Hindlimb muscle (tissue), 1 donor: ENCODE results near the gene CMIP. TPM values are rescaled to one million over a fixed set of nuclear protein-coding genes. Genes with fewer than 3 reads are reported as not detected.
"Not testable (repeated sequence)": the region's sequence is repeated elsewhere in the genome, so short reads cannot be mapped to it uniquely, and the experiment has no call there.

Source experiments
- DNase-seq: peaks from one replicate; pipeline ENCODE4 v3.0.0-alpha.2; 2013
- polyA plus RNA-seq: library from polyadenylated mRNA; unstranded; fragments of 120-200 nt; gene quantifications from one replicate; pipeline ENCODE4 v1.2.1, GENCODE V29; 2013; ENCODE audit not compliant: insufficient read length

The CMIP gene
- polyA plus RNA-seq = 18.0 TPM

DNA sequence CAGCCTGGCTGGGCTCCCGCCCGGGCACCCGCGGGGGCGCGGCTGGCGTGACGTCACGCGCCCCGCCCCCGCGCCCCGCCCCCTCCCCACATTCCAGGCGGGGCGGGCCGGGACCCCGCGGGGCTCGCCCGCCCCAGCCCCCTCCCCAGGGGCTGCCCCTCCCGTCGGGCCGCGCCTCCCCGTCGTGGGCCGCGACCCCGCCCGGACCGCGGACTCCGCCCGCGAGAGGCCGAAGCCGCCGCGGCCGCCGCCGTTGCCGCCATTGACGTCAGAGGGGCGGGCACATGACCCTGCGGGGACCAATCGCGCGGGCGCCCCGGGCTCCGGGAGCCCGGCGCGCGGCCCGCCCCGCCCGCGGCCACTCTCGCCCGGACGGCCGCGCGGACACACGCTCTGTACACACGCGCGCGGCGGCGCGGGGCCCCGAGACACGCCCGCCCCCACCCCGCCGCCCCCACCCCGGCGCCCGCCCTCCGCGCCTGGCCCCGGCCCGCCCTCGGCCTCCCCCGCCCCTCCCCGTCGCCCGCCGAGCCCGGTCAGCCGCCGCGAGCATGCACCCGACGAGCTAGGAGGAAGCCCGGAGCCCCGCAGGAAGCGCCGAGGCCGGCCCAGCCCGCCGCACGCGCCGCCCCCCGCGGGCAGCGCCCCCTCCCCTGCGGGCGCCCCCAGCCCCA, at the start of gene CMIP:
TSS of gene CMIP (plus strand) at position 361 of the 674 bp plus-strand sequence.
- DNase-seq = peak; percentile 89

DNA sequence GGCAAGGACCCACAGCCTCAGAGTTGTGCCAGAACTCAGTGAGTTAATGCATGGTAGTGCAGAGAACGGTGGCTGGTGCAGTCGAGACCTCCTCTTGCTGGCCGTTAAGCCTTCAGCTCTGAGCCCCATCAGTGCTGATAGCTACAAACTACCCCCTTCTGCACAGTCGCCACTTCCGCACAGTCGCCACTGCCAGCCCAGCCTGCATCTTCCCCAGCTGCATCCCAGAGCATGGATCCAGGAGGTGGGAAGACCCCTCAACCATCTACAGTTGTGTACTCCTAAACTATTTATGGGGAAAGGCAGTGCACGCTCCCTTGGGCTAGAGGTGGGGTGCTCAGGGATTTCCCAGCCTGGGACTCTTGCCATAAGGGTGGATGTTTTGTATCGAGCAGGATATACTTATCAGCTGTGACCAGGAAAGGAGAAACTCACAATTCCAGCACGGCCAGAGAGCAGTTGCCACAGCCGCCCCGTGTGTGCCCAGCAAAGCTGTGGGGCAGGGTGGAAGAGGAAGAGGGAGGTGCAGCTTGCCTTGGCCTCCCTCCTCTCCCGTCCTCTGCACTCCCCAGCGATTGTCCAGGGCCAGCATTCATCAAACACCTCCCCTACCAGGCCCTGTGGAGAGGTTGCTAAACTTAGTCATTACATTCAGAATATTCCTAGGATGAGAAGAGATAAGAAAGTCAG, 49.5 kb upstream of the CMIP start:
- no peak for DNase-seq

DNA sequence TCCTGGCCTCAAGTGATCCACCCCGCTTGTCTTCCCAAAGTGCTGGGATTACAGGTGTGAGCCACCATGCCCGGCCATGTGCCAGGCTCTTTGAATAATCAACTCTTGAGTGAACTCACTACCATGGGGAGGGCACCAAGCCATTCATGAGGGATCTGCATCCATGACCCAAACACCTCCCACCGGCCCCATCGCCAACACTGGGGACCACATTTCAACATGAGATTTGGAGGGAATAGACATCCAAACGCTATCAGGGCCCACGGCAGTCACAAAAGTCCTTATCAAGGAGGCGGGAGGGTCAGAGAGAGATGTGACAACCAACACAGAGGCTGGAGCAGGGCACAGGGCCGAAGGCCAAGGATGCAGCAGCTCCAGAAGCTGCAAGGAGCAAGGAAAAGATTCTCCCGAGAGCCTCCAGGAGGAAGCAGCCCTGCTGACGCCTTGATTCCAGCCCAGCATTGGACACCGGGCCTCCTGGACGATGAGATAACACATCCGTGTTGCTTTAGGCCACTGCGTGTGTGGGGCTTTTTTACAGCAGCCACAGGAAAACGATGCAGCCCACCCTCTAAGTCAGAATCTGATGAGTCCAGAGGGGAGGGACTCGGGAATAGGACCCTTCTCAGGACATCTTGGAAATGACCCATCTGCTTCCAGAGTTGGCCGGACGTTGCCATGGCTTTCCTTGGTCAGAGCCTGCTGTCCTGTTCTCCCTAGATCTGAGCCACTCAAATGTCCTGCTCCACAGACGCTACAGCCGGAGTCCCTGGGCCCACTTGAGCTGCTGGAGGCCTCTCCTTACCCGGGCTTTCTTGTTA, 47.3 kb upstream of the CMIP start:
- no peak for DNase-seq

DNA sequence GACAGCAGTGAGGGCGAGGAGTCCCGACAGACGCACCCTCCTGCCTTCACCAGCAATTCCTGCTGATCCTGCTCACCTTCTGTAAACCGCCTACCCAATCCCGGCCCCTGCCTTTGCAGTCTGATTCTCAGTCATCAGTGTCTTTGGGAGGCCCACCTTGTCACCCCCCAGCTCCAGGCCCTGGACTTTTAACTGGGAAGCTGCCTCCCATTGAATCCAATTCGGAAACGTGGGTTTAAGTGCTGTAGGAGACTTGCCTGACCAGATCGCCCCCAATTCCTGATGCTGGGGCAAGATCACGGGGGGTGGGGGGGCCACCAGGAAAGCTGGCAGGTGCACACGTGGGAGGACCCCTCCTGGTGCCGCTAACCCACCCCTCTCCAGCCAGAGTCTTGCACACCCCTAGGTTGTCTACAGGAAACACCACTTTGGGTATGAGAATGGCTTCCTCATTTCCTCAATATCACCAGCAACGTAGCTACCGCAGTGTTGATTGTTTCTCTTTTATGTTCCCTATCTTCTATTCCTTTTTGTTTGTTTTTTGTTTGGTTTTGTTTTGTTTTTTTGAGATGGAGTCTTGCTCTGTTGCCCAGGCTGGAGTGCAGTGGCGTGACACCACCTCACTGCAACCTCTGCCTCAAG, 46.6 kb upstream of the CMIP start:
- no peak for DNase-seq

DNA sequence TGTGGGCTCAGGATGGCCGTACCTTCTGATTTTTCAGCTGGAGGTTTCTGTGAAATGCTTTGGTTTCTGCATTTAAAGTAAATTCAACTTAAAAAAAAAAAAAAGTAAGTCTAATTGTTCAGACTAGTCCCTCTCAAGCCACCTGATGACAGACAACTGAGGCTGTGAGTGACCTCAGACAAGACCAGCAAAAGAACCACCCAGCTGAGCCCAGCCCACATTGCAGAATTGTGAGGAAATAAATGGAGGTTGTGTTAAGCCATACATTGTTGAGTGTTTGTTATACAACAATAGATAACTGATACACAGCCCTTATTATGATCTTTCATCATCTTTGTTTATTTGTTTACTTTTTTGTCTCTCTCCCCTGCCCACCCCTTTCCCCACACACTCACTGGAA, 44.7 kb upstream of the CMIP start:
- DNase-seq = no peak

DNA sequence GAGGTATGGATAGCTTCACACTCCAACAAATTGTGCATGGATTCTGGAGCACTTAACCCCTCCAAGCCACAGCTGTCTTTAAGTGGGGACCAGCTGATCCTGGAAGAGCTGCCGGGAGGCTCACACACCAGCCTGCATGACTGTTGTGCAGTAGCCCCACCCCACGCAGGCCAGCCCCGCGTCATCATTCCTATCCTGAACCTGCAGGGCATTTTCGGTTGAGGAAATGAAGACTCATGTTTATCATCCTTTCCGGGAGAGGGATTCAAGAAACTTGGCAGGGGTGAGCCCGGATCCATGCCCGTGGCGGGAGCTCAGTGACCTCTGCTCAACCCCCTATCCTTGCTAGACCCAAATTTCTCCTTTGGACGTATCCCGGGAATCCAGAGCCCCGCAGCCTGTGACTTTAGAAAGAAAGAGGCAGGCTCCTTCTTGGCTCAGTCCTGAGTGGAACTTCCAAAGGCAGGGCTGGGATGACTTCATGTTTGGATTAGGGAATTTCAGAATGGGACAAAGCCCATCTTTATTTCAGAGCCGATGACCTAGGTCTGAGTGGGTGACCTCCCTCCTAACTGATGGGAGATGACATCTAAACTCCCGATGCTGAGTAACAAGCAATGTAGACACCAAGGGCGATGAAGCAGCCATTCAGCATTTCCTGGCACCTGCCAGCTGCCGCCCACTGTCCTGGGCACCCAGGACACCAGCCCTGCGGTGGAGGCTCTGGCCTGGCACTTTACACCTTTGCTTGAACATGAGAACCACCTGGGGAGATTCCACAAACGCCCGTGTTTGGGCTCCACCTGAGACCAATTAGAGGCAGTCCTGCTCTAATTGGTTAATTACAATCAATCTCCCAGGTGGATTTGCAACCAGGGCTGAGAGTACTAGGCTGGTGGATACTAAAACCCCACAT, 43.3 kb upstream of the CMIP start:
- no peak for DNase-seq

DNA sequence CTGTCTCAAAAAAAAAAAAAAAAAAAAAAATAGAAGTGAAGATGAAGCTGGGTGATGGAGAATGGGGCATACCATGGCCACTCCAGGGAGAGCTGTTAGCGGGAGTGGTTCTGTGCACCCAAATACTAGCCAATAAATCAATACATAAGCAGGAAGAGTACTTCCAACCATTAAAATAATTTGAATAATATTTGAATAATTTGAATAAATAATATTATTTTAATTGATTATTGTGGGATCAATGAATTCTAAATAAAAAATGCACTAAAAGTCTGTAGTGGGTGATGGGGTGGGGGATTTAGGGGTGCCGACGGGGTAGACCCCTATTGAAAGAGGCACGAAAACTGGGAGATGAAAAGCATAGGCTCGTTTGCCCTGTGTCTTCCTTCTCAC, 41.4 kb upstream of the CMIP start:
- DNase-seq = no peak

DNA sequence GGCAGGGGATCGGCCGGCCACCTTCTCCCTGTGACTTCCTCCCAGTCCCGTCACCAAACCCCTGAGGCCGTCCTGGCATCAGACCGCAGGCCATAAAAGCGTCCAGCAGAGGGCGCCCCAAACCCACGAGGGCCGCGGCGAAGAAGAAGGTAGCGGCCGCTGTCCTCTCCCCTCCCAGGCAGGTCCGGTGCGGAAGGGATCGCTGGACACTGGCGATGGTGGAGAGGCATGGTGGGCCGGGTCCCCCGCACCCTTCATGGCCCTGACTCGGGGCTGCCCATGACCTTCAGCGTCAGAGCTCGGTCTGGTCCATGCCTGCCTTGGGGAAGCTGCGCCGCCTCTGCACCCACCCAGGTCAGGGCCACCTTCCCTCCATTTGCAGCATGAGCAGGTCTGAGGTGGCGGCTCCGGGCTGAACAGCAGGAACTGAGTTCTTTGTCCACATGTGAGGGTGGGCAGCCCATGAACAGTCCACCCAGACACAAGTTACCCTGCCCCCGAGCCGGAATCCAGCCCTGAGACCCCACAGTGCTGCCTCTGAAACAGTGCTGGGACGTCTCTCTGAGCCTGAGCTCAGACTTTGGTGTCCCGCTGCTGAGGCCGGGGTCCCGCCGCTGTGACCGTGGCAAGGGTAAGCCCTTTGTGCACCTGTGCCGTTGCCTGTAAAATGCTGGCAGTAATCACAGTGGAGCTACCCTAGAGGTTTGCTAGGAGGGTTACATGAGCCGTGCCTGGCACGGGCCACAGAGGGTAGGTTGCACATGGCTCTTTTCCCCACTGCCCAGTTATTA, 40.8 kb upstream of the CMIP start:
- peak; percentile 81 for DNase-seq

DNA sequence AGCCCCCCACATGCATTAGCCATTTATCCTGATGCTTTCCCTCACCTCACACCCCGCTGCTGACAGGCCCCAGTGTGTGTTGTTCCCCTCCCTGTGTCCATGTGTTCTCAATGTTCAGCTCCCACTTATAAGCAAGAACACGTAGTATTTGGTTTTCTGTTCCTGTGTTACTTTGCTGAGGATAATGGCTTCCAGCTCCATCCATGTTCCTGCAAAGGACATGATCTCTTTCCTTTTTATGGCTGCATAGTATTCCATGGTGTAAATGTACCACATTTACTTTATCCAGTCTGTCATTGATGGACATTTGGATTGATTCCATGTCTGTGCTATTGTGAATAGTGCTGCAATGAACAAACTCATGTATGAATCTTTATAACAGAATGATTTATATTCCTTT, 39.6 kb upstream of the CMIP start:
- DNase-seq = not testable (repeated sequence)

DNA sequence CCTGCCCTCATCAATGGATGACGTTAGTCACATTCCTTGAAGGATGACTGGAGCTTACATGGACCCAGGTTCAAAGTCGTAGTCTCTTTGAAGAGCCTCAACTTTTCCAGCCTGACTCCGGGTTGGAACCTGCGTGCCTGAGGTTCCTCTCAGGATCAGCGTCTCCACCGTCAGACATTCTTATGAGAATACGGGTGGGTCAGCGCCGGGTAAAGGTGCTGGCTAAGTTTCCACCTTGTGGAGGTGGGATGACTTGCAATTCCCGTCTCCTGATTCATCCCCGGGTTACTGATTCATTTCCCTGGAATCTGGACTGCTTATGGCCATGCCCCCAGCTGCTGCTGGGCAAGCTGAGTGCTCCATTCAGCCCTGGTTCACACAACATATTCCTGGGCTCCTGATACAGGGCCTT, 38.9 kb upstream of the CMIP start:
- no peak for DNase-seq

DNA sequence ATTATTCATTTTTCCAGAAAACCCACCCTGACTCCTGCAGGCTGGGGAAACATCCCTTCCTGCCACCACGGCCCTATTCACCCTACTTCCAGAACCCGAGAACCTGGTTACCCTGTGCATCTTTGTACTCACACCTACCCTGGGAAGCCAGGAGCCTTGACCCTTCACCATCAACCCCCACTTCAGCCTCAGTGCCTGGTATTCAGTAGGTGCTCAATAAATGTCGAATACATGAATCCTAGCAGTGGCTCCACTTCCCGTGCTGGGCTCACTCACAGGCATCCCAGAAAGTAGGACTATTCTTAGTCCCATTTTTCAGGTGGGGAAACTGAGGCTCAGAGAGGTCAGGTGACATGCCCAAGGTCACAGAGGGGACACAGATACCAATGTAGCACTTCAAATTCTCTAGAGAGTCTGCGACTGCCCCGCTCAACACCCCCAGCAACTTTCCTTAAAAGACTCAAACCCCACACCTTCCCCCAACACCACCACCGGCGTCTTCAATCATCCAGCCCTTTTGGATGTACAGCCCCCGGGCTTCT, 36.1 kb upstream of the CMIP start:
- DNase-seq = no peak

DNA sequence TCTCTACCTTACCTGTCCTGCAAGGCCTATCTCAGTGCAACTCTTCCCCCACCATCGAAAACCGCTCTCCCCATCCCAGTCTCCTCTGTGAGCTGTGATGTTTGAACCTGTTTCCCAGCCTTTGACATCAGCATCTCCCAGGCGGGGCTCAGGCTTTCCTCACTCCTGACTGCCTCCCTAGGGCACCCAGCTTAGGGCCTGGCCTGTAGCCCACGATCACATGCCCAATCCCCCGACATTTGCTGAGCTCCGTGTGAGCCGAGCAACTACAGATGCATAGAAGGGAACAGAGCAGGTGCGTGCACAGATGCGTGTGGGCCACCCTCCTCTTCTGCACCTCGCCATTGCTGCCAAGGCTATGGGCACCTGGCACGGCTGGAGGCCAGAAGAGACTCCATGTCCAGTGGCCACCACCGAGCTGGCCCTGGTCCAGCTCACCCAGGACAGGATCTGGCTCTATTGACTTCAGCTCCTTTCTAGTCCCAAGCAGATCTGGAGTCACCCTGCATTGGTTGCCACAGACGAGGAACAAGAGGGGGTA, 35.5 kb upstream of the CMIP start:
- DNase-seq = no peak

DNA sequence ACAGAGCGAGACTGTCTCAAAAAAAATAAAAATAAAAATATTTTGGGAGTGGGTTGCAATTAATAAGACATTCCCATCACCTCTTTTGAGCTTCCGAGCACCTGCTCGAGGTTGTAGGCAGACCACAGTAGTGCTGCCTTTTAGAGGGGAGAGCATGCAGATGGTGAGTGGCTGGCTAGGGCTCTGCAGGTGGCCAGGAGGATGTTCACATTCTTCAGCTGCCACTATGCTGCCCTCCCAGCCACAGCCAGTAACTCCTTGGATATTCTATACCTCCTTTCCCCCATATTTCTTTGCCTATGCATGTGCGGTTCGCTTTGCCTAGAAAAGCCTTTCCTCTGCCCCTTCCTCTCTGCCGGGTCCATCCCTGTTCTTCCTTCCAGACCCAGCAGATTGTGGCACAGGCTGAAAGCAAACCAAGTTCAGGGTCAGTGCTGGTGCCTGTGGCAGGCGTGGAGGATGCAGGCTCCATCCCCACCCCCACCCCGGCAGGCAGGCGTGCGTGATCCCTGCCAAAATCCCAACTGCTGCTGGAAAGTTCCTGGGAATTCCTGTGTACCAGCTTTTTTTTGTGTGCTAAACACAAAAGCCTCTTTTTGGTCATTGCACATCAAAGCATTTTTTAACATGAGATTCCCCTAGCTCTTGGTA, 33.8 kb upstream of the CMIP start:
- DNase-seq = no peak

DNA sequence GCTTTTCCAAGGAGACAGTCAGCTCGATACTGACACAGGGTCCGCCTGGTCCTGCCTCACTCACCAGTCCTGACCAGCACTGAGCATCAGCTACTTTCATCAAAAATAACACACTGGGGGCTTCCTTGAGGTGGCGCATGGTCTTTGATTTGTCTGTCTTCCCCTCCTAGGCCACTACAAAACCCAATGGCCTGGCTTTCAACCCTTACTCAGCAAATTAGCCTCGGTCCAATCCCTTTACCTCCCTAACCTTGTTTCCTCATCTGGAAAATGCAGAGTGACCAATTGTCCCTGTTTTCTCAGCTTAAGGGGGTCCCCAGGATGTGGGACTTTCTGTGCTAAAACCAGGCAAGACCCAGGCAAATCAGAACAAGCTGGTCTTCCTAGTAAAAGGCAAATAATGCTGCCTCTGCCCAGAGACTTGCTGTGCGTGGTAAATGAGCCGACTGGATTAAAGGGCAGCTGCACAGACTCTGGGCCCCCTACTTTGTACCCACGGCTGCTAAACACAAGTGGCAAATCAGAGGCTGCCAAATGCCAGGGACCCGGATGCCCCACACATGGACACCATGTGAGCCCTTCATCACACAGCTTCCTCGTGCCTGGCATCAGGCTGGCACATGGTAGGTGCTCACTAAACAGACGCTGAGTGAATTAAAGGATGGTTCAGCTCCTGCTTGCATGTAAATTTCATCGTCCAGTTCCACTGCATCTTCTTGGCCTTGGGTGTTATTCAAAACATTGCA, 31.2 kb upstream of the CMIP start:
- DNase-seq = no peak

DNA sequence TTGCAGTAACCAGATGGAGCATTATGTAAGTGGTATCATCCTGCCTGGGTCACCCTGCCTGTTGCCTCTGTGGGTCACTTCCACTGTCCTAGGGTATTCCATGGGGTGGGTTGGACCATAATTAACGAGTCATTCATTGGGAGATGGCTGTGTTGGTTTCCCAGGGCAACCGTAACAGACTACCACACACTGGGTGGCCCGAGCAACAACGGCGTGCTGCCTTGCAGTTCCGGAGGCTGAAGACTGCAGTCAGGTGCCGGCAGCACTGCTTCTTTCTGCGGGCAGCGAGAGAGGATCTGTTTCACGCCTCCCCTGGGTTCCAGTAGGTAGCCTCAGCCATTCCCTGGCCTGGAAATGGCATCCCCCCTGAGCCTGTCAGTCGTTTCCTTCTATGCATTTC, 28.9 kb upstream of the CMIP start:
- DNase-seq = no peak

DNA sequence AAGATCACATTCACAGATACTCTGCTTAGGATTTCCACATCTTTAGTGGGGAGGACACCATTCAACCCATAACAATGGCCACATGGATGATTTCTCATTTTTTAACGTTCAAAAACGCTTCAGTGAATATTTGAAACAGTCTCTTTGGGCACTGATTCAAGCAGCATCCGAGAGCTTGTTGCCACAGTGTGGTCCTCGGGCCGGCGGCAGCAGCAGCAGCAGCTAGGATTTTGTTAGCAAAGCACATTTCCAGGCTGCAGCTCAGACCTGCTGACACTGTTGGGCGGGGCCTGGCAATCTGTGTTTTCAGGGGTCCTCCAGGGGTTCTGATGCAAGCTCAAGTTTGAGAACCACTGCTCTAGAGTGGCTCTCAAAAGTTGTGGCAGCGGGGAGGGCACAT, 27.9 kb upstream of the CMIP start:
- no peak for DNase-seq

DNA sequence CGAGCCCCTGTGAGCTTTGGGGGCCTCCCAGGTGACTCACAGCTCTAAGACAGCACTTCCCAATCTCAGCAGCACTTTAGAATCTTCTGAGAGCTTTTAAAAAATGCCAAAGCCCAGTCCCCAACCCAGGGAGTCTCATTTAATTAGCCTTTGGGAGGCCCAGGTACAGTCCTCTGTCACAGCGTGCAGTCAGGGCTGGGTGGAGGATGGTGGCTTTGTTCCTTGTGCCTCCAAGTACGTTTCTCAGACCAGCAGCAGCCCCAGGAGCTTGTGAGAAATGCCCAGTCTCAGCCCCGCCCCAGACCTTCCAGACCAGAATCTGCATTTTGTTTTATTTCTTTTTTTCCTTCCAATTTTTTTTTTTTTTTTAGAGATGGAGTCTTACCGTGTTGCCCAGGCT, 27.4 kb upstream of the CMIP start:
- no peak for DNase-seq

DNA sequence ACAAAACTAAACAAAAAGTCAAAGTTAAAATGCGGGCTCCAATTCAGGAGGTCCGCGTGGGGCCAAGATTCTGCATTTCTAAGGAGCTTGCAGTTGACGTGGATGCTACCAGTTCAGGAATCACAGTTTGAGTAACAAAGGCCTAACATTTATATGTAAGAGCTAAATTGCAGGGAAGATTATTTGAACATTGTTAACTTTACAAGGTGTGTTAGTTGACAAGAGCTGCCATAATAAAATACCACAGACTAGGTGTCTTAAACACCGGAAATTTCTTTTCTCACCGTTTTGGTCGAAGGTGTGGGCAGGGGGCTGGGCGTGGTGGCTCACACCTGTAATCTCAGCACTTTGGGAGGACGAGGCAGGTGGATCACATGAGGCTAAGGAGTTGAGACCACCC, 24.8 kb upstream of the CMIP start:
- DNase-seq = no peak

DNA sequence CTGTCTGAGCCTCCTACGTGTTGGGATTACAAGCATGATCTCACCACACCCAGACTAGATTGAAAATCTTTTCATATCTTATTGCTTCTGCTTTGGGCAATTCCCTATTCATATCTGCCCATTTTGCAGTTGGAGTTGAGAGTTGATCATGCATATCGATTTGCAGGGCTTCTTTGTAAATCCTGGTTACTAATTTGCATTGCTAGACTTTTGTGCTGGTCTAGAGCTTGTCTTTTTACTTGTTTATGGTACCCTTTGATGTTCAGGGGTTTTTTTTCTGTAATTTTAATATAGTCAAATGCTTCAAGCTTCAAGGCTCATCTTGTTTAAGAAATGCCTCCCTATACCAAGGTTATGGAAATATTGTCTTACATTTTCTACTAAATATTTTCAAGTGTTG, 23.5 kb upstream of the CMIP start:
- no peak for DNase-seq
